IPS-18c (cell line): ENCODE results near the gene TIMM44.
"Not testable (repeated sequence)": the region's sequence is repeated elsewhere in the genome, so short reads cannot be mapped to it uniquely, and the experiment has no call there.

Source experiments
- H3K4me3 ChIP-seq: 2 replicates; pipeline ENCODE4 v1.7.0; 2013; ENCODE audit warnings: low read depth, mild to moderate bottlenecking, low read length, moderate library complexity; ENCODE audit not compliant: insufficient read depth
- H3K9me3 ChIP-seq: one replicate; pipeline ENCODE4 v1.6.1; 2013; ENCODE audit warnings: mild to moderate bottlenecking, low read length, moderate library complexity; ENCODE audit not compliant: control insufficient read depth, insufficient read depth

TIMM44 gene

GRCh38 chr19:7962644-7963268 is 19.3 kb upstream of the TIMM44 start:
- no peak overlapping the region for H3K4me3 ChIP-seq
- H3K9me3 ChIP-seq = no peaks in the 10 kb centered on the region

- no peak overlapping the region for H3K4me3 ChIP-seq
- H3K9me3 ChIP-seq = no peaks in the 10 kb centered on the region
Measured at GRCh38 chr19:7961920-7962626, 18.6 kb upstream of the TIMM44 start.

GRCh38 chr19:7961082-7961481 is 17.6 kb upstream of the TIMM44 start:
- H3K9me3 ChIP-seq, H3K4me3 ChIP-seq: not testable (repeated sequence)

DNA sequence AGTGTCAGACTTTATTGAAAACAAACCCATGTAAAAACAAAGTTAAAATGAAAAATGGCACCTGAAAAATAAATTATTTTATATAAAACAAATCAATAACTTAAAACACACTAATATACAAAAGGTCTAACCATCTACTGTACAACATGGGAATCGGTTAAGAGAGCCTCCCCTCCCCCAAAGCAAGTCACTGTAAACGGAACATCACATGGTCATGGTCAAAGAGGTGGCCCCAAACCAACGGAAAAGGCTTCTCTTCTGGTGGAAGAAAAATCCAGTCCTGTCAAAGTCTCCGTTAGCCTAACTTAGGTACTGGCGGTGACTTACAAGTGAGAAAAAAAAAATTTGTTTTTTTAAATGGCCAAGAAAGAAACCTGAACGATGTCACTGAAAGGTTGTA is 15.7 kb upstream of the TIMM44 start:
- Histone ChIP-seq H3K4me3 (no peak overlapping the region), H3K9me3 (peaks cover under 1% of the 10 kb centered on the region)

GRCh38 chr19:7955696-7956095 is 12.2 kb upstream of the TIMM44 start:
- no peak overlapping the region for H3K4me3 ChIP-seq
- peaks cover 2% of the 10 kb centered on the region for H3K9me3 ChIP-seq

DNA sequence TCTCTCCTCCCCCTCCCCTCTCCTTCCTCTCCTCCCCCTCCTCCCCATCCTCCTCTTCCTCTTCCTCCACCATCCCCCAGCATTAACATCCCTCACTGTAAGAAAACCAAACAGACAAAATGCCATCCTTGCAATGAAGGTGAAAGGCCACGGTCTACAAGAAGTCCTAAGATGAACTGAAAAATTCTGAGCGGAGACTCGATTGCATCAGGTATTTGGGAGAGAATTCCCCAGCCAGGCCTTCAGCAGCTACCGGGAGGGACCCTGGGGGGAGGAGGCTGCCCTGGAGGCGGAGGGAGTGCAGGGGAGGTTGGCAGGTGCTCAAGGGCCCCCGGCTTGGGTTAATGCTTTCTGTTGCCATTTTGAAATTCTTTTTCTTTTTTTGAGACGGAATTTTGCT is 10.1 kb upstream of the TIMM44 start:
- Histone ChIP-seq H3K4me3 (no peak overlapping the region), H3K9me3 (peaks cover 2% of the 10 kb centered on the region)

DNA sequence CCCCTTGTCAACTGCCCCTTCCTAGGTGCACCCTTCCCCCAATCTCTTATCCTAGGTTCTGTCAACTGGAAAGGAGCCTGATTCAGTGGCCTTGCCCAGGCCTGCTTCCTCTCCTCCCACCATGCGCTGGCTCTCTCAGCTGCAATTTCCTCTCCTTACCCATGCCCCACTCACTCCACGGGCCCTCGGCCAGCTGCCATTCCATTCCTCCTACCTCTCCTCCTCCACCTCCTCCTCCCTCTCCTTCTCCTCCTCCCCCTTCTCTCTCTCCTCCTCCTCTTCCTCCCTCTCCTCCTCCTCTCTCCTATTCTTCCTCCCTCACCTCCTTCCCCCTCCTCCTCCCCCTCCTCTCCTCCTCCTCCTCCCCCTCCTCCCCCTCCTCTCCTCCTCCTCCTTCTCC is 9.6 kb upstream of the TIMM44 start:
- peaks cover 2% of the 10 kb centered on the region for H3K9me3 ChIP-seq

DNA sequence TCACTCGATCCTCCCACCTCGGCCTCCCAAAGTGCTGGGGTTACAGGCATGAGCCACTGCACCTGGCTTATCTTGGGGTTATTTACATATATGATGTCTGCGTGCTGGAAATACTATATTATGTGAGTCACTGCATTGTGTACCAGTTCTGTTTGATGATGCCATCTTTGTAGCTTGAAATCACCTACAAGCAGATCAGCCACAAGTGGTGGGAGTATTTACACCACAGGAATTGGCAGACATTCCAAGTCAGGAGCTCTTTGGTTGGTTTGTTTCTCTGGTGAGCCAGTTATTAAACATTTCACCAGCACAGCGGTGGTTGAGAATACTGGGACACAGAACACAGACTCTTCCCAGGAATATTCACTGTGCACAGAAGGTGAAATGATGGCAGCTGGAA is 4.5 kb upstream of the TIMM44 start:
- Histone ChIP-seq H3K9me3 (no peaks in the 10 kb centered on the region), H3K4me3 (no peak overlapping the region)

More for the DNA sequence above, 9.6 kb upstream of the TIMM44 start:
- H3K4me3 ChIP-seq = no peak overlapping the region

DNA sequence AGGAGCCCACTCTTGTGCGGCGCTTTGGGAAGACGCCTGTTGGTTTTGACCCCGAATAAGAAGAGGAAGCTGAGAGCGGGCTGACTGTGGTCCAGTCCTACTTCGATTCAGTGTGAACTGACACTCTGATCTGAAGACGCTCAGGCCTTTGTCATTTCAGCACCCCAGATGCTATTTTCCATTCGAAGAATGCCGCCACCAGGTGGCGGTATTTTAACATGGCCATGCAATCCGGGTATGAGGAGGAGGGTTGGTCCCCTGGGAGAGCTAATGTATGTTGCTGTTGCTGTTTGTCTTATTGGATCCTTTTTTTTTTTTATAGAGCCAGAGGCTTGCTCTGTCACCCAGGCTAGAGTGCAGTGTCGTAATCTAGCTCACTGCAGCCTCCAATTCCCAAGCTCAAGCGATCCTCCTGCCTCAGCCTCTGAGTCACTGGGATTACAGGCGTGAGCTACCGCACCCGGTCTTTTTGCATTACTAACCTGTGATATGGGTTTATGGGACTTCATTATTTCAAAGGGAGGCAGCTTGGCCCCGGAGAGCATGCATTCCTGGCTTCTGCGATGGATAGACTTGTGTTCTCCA is 803 bp upstream of the TIMM44 start:
- Histone ChIP-seq H3K4me3 (peak overlapping the region; percentile 98), H3K9me3 (no peaks in the 10 kb centered on the region)

DNA sequence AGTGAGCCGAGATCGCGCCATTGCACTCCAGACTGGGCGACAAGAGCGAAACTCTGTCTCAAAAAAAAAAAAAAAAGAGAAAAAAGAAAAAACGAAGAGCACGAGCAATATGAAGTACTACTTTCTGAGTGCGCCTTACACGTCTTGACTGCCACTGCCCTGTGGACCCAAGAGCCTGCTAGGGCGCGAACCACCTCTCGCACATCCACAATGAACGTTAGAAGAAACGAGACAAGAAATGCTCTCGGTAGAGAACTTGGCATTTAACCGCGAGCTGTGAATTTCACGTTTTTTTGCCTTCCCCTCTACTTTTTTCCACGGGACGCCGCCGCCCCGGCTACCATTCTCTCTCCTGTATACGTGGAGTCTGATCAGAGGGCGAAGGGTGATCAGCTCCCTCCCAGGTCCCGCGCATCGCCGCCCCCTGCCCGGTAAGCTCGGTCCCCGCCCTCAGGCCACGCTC is 454 bp downstream of the TIMM44 start:
- Histone ChIP-seq H3K4me3 (peak overlapping the region; percentile 84), H3K9me3 (no peaks in the 10 kb centered on the region)

DNA sequence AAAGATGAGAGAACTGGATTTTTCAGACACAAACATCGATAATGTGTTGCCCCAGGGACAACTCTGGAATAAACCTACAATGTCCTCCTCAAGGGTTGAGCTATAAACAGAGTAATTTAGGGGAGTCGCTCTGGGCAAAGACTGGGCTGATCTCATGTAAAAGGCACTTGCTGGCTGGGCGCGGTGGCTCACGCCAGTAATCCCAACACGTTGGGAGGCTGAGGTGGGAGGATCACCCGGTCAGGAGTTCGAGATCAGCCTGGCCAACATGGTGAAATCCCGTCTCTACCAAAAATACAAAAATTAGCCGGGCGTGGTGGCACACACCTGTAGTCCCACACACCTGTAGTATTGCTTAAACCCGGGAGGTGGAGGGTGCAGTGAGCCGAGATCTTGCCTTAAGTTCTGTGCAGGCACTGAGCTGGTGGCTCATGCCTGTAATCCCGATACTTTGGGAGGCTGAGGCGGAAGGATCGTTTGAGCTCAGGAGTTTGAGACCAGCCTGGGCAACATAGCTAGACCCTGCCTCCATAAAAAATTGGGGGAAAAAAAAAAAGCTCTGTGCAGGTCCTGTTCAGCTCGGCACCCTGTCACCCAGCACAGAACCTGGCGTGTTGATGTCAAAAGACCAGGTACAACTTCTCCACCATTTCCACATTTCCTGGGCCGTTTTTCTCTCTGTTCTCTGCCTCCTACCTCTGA is 1.4 kb downstream of the TIMM44 start:
- H3K4me3 ChIP-seq = peak overlapping the region; percentile 84; the same call in 1 of the 2 replicates

DNA sequence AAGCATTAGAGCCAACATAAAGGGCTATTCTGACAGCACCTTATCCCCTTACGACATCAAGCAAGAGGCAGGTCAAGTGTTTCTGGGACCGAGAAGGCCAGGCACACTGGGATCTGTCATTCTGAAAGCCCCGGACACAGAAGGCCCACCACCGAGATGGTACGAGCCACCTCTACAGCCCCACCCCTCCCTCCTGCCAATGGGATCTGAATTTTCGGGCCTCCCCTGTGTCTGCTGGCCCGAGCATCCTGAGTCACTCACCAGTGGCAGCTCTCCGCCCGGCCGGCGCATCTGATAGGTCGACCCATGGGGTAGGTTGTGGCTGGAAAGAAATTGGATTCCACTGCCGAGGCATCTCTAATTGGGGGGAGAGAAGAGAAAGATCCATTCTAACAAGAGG is 2.6 kb downstream of the TIMM44 start:
- no peak overlapping the region for H3K4me3 ChIP-seq
- no peaks in the 10 kb centered on the region for H3K9me3 ChIP-seq

More for the DNA sequence above, 1.4 kb downstream of the TIMM44 start:
- H3K9me3 ChIP-seq = no peaks in the 10 kb centered on the region

GRCh38 chr19:7934766-7935165 is 8.7 kb downstream of the TIMM44 start:
- H3K9me3 ChIP-seq = no peaks in the 10 kb centered on the region
- no peak overlapping the region for H3K4me3 ChIP-seq

DNA sequence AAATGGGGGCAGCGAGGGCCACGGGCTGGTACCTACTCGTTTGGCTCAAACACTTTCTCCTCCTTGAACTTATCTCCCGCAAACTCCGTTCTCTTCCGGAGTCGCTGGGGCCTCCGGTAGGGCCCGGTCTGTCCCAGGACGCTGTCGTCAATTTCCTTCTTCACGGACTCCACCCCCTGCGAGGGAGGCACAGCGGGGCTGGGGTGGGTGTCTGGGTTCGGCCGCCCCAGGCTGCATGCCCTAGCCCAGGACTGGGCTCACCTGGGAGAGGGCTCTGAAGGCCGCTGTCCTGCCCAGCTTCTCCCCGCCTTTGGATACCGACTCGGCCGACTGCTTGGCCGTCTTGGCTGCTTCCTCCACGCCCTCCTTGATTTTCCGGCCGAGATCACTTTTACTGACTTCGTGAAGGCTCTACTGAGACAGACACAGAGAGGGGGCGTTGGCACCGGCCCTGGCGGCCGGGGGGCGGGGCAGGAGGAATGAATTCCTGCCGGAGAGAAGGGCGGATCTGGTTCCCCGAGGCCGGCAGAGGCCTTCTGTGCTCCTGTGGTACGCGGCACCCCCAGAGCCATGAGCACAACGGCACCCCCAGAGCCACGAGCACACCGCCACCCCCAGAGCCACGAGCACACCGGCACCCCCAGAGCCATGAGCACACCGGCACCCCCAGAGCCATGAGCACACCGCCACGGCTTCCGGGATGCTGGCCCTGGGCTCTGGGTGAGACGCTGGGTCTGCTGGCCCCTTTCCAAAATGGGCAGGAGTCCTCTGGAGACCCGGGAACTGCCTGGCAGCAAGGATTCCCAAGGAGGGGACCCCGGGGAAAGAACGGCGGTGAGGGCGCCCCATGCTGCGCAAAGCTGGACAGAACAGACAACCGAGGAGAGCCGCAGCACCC is 9.4 kb downstream of the TIMM44 start:
- no peaks in the 10 kb centered on the region for H3K9me3 ChIP-seq
- H3K4me3 ChIP-seq = no peak overlapping the region

DNA sequence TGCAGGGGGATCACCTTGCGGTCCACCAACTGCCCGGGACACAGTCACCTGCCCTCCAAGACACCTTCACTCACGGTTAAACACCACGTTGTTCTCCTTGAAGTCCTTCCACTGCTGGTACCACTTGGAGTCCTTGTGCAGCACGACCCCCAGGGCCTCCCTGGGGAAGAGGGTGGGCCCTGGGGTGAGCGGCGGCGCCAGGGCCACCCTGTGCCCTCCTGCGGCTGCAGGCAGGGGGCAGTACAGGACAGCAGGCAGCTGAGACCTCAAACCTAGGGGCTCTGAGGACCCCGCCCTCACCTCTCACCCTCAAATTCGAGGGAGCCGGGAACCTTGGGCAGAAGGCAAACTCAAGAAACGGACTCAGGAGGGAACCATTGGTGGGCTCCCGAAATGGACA is 10.1 kb downstream of the TIMM44 start:
- Histone ChIP-seq H3K9me3 (no peaks in the 10 kb centered on the region), H3K4me3 (no peak overlapping the region)

DNA sequence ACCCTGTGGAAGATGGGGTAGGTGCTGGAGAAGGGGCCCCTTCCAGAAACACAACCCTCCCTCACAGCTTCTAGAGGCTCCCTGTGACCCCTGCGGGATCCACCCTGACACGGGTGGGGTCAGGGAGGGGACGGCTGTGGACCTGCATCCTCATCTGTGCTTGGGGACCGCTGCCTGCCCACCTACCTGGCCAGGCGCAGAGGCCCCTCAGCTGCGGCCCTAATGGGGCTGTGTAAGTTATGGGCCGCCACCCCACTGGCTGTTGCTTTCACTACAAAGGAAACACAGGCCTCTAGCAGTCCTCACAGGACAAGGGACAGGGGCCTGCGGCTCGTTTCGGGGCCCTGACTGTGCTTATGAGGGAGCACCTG is 10.6 kb downstream of the TIMM44 start:
- no peaks in the 10 kb centered on the region for H3K9me3 ChIP-seq
- H3K4me3 ChIP-seq = no peak overlapping the region
